Measurements from ENCODE around the gene GAS6.

Gene GAS6

DNA sequence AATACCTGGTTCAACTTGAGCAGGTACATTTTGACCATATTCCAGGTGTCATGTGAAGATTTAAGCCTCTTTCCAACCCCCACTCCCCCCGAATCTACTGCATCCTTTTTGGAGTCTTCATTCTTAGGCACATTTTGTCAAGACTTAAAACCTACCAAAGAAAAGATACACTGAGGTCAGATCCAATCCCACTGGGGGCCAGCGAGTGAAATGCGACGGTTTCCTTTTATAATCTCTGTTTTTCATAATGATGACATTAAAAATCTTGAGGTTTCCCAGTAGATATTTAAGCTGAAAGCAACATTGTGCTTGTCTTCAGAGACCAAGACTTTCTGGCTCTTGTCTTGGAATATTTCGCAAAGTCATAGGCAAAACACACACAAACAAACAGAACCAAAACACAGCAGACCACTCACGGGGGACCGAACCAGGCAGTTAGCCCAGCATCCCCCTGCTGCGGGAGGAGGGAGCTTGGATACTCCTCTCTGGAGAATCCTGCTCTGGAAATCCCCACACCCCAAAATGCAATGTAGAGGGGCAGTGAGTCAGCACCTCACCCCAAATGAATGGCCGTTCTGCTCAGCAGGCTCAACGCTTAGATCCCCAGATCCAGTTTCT is 506 bp upstream of the GAS6 start:
- peak; percentile 31 for DNase-seq

DNA sequence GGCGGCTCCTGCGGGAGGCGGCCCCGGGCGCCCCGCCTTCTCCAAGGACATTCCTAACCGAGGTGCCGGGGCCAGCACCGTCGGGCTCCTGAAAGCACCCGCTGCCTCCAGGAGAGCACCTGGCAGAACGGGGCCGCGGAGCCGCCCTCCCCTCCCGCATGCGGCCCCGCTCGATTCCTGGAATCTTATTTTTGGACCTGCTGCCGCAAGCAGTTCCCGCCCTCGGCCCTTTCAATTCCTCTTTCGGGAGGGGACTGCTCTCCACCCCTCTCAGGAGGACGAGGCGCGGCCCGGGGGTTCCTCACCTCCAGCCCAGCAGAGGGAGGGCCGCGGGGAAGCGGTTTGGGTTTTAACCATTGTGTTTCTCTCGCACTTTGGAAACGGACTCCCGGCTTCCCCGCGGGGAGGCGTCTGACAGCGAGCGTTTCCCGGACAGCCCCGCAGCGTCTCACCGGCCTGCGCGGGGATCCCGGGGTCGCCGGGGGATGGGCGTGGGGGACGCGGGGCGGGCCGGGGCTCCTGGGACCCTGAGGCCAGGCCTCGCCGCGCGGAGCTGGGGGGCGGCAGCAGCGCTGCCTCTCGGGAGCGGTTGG is 849 bp downstream of the GAS6 start:
- DNase-seq = peak; percentile 42

DNA sequence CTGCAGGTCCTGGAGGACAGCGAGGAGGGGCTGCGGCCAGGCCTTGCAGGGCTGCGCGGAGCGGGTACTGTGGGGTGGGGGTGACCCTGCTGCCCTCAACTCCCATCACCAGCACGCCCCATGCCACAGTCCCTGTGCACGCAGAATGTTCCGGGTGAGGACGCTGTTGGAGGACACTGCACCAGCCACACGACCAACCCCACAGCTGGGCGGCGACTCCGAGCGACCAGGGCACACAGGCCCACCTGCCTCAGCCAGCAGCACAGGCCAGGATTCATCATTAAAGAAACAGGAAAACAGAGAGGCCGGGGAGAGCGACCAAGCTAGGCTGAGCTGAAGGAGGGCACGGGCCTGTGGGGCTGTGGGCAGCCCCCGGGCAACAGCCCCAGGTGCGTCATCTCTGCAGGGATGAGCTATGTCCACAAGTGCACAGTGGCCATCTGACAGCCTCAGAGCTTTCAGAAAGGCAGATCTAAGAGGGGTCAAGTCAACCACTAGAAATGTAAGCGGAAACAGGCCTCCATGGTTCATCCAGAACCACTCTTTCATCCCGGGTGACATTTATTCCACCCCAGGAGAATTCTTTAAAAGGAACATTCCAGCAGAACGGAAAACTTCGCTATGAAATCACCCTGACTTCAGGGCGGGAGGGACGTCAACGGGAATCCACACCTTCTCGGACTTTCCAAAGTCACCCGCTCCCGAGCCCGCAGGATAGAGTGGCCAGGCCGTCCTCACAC is 1.5 kb downstream of the GAS6 start:
- no peak for DNase-seq

DNA sequence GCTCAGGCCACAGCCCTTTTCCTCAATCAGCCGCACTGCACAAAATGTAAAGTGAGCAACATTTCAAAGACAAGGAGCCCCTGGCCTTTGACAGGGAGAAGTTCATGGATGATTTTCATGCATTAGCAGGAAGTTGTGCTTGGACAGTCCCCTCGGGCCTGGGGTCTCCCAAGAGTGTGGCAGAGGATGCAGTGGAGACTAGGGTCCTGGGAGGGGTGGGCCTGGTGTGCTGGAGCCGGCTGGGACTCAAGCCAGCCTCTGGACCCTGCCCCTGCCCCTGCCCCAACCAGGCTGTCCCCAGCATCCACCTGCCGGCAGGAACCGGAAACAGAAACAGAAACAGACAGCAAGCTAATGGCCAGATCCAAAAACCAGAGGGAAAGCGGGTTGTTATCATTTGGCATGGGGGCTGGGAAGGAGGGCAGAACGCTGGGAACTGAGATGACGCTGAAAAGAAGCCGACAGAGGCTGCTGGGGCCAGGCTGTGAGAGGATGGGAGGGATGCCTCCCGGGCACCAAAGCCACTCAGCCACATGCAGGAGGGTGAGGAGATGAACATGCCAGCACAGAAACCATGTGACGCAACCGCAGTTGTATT is 2.3 kb downstream of the GAS6 start:
- DNase-seq = peak; percentile 50

DNA sequence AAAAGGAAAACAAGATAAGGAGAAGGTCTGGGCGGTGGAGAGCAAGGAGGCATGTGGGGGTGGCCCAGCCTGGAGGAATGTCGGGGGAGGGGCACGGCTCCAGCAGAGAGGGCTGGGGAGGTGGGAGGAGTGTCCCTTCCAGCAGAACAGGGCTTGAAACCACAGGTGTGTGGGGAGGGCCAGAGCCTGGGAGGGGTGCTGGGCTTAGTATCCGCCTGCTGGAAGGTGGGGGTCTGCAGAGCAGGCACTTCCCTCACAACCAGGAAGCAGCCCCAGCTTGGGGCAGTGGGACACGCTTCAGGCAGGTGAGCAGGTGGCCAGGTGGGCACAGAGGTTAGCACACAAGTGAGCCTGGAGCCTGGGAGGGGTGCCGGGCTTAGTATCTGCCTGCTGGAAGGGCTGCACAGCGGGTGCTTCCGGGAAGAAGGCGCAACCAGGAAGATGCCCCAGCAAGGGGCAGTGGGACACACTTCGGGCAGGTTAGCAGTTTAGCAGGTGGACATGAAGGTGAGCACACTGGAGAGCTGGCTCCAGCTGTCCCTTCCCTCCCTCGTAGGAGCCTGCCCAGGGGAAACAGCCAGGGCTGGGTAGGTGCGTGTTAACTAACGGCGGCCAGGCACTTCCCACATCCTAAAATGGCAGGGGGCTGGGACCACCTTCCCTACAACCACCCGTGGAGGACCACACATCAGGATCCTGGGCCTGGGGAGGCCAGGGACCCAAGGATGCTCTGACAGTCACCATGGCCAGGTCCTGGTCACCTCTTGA is 3.0 kb downstream of the GAS6 start:
- no peak for DNase-seq

DNA sequence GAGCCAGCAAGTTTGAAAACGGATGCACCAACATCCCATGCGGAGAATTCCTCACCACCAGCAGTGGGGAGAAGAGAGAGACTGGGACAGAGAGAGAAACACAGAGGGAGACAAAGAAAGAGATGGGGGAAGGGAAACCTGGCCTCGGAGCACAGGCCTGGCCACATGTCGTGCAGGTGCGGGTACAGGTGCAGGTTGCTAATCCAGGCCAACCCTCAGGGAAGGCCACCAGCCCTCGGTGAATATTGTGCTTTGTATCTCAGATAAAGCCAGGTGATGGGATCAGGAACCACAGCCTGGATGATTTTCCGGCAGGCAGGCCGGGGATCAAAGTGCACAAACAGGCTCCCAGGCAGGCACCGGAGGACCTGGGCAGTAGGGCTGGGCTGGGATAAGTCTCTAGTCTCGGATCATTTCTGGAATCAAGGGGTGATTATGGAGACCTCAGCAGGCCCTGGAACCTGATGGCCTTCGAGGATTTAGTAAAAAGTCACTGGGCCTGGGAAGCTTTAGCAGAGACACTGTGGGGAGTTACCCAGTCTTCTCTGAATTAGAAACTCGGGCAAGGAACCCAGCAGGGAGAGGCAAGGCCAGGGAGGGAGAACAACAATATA is 3.7 kb downstream of the GAS6 start:
- no peak for DNase-seq

DNA sequence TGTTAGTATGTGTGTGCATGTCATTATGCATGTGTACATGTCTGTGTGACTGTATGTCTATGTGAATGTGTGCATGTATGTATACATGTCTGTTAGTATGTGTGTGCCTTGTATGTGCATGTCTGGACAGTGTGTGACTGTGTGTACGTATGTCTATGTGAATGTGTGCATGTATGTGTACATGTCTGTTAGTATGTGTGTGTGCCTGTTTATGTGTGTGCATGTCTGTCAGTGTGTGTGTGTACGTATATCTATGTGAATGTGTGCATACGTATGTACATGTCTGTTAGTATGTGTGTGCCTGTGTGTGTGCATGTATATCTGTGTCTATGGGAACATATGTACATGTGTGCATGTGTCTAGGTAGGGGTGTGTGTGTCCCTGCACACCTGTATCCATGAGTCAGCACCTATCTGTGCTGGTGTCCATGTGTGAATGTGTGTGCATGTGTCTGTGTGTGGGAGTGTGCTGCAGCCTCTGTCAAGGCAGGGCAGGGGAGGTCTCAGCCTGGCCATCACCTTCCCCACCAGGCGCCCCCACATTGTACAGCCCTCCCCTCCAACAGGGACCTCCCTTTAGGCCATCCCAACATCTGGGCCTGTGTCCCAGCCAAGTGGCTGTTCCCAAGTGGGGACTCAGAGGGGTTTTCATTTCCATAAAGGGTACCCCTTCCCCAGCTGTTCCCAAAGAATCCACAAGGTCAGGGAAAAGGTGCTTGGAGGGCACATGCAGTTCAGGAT is 4.4 kb downstream of the GAS6 start:
- no peak for DNase-seq

DNA sequence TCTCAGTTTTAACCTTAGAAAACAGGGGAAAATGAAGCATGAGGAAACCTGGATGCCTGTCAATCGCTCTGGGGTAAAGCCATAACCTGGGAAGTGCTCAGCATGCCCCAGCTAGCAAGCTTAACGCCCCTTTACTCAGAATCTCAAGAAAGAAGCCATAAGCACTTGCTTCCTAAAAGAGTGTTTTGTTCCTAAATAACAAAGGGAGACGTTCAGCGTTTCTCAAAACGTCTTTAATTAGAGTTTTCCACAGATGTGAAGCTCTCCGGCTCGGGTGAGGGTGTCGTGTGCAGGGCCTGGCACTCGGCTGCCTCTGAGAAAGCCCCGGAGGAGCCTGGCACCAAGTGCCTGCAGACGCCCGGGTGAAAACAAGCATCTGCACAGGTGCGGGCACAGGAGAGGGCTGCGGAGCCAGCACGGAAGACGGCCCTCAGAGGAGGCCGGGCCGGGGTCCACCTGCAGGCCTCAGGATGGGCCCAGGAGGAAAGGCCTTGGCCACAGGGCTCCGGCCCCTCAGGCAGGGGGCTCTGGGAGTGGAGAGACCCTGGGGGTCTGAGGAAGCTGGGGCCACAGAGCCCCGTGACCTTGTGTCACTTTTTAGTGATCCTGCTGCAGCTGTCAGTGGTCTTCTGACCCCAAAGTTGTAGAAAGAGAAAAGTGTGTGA is 6.2 kb downstream of the GAS6 start:
- no peak for DNase-seq

DNA sequence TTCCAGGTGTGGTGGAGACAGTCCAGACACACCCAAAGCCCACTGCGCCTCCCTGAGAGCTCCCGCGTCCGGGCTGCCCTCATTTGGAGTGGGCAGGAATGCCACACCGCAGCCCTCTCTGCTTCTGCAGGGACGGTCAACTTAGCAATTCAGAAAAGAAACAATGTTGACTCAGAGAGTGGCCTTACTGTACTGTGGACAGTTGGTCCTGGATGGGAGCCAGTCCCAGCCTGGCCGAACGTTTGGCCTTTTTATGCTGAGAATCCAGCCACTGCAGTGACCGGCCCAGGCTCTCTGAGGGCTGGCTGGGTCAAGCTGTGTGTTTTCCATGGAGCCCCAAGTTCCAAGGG is 7.2 kb downstream of the GAS6 start:
- DNase-seq = no peak

DNA sequence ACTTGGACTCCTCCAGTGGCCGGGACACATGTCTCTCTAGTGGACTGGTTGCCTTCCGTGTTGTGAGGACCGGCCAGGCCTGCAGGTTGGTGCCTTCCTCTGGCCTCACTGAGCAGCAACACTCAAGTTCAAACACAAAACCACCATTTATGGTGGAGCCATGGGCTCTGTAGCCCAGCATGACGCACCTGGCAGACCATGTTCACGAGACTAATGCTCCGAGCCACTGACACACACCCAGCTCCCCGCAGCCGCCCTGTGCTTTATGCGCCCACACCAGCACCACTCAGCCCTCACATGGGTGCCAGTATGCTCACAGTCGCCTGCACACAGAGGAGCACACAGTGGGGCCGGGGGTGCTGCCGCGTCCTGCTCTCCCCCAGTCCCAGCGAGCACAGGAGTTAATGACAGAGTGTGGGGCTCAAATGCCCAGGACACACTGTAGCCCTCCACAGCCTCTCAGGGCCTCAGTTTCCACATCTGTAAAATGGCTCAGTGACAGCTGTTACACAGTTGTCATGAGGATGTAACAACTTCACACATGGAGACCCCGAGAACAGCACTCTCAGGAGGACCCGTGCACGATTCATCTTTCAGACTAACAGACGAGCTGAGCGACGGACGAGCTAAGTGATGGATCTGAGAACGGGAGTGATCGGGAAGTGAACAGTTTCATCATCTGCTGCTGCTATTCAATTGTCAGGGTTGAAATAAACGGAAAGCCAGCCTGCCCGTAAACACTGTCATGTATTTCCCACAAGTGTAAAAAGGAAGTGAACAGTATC is 7.8 kb downstream of the GAS6 start:
- DNase-seq = no peak

DNA sequence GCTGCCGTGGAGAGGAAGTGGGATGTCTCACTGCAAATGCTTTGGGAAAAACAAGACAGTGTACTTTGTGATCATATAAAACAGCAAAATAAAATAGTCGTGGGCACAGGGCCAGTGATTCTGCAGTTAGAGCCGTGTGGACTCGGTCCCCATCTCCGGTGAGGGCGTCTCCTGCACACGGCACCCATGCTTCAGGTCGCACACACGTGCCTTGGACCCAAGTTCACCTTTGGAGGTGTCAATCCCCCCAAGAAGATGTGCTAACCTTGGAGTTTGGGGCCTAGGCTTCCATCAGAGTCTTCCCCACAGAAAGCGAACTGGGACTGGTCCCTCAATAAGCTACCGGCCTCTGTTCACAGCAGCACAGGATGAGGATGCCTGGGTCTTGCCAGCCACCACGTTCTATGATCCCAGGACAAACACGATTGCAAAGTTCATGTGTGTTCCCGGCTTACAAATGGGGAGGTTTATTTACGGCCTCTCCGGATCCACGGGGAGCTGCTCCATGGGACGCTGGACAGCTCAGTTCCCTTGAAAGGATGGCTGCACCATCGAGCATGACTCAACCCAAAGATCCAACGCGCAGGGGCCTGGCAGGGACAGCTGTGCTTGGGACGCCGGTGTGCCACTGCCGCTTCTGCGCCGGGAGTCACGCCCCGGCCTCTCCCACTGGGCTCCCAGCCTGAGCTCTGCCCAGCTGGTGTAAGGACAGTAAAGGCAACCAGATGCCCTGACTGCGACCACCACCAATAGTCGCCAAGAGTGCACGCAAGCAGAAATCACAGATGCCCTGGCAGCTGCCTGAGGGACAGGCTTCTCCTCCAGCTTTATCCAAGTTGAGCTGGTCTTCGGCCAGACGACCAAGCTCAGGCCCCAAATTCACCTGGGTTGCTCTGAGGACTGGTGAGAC is 8.6 kb downstream of the GAS6 start:
- no peak for DNase-seq

DNA sequence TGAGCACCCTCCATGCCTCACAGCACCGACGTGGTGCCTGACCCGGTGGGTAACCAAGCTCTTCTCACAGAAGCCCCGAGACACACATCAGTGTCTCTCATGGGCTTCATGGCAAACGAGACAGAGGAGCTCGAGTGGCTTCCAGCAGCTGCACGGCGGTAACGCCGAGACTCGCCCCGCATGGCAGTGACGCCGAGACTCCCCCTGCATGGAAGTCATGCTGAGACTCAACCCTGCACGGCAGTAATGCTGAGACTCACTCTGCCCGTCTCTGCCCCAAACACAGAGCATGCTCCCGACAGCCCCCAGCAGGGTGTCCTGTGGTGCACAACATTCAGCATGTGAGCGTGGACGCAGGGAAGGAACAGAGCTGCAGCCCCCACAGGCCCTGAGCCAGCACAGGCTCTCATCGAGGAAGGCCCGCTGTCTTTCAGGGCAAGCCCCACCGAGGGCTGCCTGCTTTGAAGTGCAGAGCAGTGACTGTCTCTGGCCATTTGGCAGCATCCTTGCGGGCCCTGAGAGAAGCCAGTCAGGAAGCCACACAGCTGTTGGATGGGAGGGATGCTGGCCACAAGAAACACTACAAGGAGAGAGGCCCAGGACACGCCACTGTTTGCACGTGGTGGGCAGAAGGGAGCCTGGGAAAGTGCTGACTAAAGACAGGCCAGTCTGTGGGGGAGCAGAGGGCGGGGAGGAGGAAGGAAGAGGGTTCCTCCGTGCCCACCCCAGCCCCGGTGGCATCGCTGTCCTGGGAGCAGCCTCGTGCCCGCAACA is 9.5 kb downstream of the GAS6 start:
- peak; percentile 51 for DNase-seq

DNA sequence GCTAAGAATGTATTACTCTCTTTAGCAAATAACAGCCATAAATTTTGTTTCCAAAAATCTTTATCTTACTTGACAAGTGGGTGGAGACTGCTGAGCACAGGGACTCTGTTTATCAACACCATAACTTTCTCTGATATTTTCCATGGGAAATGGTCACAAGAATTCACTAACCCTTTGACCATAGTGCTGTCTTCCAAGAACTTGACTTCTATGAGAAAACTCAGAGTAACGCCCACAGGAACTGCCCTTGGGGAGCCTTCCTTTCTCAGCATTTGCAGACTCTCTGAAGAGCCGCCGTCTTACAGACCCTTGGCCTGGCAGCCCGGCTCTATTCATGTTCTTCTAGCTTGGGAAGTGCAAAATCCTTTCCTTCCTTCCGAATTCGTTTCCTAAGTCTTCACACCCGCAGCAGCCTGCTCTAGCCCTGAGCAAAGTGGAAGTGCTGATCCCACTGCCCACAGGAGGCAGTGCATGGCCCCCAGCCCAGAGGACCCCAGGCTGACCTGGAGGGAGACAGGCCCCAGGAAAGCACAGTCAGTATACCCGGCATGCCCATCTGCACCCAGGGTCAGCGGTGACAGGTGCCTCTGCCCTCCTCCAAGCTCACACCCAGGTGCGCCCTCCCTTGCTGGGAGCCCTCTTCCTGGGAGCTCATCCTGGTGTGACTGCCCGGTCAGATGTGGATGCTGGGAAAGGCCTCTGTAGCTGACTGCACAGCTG is 10.2 kb downstream of the GAS6 start:
- no peak for DNase-seq

DNA sequence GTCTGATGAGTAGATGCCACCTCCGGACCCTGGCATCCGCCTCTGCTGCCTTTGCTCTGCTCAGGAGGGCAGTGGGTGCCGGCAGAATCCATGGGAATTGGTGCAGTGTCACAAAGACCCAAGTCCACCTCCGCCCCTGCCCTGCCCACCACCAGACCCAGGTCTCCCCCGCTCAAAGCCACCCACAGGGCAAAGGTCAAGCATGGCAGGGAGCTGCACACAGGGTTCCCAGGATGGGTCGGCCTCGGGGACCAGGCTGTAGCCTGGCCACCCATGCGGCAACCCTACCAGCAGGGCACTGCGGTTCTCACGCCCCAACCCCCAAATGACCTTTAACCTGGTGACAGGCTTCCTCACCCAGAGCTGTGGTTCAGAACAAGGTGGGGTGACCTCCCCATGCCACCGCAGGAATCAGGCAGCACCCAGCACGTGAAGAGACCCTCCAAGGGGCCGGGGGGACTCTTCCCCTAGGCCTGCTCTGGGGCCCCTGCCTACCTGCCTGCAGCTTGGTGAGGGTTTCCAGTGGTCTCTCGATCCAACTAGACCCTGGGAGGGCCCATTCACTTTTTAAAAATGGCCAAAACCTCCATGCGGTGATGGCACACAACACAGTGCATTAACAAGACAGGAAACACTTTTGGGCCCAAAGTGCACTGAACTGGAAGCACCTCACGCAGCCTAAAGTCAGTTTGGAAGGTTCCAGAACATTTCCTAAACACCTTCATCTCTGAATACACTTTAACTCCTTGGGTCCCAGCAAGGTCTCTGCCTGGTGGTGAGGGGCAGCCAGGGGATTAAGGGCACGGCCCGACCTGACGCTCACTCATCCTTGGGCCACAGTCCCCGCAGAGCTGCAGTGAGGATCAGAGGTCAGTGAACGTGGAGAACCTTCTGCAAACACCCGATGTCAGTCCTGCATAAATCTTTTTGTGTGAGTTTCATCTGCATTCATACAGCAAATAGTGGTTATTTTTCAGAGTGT is 11.0 kb downstream of the GAS6 start:
- DNase-seq = no peak

DNA sequence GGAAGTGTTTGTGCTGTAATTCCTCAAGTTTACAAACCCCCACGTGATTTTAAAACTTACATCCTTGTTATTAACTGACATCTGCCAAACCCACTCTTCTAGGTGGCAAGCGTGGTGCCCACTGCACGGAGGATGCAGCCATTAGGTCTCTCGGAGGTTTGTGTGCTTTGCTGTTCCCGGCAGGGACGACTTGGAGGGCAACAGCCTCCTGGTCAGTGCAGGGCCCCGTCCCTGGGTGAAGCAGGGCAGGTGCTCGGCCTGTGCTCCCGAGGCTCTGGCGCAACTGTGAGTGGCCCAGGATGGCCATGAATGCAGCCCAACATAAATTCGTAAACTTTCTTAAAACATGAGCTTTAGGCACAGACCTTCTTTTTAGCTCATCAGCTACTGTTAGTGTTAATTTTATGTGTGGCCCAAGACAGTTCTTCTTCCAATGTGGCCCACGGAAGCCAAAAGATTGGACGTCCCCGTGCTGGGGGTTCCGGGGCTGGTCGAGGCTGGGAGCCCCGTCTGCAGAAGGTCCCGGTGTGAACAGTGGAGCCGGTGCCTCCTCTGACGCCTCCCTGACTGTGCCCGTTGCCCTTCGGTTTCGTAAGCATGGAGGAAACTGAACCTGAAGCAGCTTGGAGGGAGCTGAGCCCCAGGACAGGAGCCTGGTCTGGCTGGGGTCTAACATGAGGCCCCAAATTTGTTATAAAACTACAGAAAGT is 11.9 kb downstream of the GAS6 start:
- no peak for DNase-seq

DNA sequence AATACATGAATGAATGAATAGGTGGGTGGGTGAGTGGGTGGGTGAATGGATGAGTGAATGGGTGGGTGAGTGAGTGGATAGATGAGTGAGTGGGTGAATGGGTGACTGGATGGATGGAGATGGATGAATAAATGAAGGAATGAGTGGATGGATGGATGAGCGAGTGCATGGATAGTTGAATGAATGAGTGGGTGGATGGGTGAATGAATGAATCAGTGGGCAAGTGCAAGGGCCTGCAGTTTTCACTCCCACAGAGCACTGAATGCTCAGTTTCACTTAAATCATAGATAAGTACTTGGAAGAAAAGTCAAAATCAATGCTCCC is 12.4 kb downstream of the GAS6 start:
- no peak for DNase-seq

Data from DMS79 (cell line).